ENCODE results near the gene ILF3.

The ILF3 gene

DNA sequence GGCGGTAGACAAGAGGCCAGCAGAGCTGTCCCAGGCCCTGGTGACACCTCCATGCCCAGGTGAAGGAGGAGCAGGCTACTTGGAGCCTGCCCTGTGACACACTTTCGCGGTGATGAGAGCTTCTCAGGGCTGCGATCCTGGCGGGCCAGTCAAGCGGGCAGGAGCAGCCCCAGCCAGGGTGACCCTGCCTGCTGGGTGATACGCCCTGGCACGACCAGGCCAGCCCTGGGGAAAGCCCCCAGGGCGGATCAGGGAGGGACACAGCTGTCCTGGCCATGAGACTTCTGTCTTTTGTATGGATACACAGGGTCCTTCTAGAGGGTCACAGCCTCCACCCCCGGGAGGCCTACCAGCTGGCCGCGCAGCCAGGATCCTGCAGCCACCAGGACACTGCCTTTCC lies 76.8 kb downstream of the ILF3 start:
- no peak for DNase-seq (ENCODE audit: low spot score)

- no peak for DNase-seq (ENCODE audit: low spot score)
Measured at GRCh38 chr19:10735741-10736140, 81.6 kb downstream of the ILF3 start.

DNA sequence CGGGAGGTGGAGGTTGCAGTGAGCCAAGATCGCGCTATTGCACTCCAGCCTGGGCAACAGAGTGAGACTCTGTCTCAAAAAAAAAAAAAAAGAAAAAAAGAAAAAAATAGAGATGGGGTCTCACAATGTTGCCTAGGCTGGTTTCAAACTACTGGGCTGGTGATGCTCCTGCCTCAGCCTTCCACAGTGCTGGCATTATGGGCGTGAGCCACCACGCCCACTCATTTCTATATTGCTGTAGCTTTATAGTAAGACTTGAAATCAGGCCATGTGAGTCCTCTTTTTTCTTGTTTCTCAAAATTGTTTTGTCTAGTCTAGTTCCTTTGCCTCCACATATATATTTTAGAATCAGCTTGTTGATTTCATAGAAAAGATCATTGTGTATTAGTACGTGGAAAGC lies 82.0 kb downstream of the ILF3 start:
- DNase-seq (ENCODE audit: low spot score) = no peak

DNA sequence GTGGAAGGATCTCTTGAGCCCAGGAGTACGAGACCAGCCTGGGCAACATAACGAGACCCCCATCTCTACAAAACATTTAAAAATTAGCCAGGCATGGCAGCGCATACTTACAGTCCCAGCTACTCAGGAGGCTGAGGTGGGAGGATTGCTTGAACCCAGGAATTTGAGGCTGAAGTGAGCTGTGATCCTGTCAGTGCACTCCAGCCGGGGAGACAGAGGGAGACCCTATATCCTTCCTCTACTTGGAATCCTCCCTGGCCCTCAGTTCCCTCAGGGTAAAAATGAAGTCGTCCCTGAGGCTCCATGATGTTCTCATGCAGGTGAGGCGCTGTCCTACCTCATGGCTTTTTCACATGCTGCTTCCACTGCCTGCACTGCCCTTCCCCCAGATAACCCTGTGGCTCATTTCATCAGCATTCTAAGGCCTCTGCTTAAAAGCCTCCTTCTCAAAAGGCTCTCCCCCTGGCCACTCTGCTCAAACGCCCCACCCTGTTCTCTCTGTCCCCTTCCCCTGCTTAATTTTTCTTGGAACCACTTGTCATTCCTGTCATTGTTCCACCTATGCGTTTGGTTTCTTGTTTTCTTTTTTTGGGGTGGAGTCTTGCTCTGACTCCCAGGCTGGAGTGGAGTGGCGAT lies 82.9 kb downstream of the ILF3 start:
- no peak for DNase-seq (ENCODE audit: low spot score)

GRCh38 chr19:10737722-10738121 lies 83.6 kb downstream of the ILF3 start:
- no peak for DNase-seq (ENCODE audit: low spot score)

- DNase-seq (ENCODE audit: low spot score) = no peak
Measured at GRCh38 chr19:10740798-10741197, 86.7 kb downstream of the ILF3 start.

Data from kidney capillary endothelial cell (primary cell).